ENCODE measurements around the gene RBM23. TPM values are rescaled to one million over a fixed set of nuclear protein-coding genes. Genes with fewer than 3 reads are reported as not detected.

Gene RBM23
- total and polyA plus RNA-seq, 9 of the 15 experiments (the other 6 are each of a cell fraction or from before 2014, with no cell fraction given) = 46.0 to 102 (median 58.5) TPM

DNA sequence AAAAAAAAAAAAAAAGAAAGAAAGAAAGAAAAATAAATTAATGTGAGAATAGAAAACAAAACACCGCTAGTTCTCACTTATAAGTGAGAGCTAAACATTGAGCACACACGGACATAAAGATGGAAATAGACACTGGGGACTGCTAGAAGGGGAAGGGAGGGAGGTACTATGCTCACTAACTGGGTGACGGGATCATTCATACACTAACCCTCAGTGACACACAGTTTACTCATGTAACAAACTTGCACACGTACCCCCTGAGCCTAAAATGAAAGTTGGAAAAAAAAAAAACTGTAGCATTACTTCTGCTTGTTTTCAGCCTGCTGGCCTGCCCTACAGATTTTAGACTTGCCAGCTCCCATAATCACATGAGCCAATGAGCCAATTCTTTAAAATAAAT lies 20.7 kb upstream of the RBM23 start (continued):
- TF ChIP-seq, protein P1, sequence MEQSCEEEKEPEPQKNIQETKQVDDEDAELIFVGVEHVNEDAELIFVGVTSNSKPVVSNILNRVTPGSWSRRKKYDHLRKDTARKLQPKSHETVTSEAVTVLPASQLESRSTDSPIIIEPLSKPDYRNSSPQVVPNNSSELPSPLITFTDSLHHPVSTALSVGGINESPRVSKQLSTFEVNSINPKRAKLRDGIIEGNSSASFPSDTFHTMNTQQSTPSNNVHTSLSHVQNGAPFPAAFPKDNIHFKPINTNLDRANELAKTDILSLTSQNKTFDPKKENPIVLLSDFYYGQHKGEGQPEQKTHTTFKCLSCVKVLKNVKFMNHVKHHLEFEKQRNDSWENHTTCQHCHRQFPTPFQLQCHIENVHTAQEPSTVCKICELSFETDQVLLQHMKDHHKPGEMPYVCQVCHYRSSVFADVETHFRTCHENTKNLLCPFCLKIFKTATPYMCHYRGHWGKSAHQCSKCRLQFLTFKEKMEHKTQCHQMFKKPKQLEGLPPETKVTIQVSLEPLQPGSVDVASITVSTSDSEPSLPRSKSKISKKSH (CRISPR knock-in tag; IDR thresholded peaks at IDR 0.05) = no peak
- TF ChIP-seq TCFL5 (CRISPR knock-in tag; conservative IDR thresholded peaks at IDR 0.05) (no peak), HDAC2 (IDR thresholded peaks at IDR 0.05) (no peak)
- TF ChIP-seq, protein P2, sequence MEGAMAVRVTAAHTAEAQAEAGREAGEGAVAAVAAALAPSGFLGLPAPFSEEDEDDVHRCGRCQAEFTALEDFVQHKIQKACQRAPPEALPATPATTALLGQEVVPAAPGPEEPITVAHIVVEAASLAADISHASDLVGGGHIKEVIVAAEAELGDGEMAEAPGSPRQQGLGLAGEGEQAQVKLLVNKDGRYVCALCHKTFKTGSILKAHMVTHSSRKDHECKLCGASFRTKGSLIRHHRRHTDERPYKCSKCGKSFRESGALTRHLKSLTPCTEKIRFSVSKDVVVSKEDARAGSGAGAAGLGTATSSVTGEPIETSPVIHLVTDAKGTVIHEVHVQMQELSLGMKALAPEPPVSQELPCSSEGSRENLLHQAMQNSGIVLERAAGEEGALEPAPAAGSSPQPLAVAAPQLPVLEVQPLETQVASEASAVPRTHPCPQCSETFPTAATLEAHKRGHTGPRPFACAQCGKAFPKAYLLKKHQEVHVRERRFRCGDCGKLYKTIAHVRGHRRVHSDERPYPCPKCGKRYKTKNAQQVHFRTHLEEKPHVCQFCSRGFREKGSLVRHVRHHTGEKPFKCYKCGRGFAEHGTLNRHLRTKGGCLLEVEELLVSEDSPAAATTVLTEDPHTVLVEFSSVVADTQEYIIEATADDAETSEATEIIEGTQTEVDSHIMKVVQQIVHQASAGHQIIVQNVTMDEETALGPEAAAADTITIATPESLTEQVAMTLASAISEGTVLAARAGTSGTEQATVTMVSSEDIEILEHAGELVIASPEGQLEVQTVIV (CRISPR knock-in tag; IDR thresholded peaks at IDR 0.05; ENCODE audit: borderline replicate concordance) = no peak
- TF ChIP-seq, protein P3, sequence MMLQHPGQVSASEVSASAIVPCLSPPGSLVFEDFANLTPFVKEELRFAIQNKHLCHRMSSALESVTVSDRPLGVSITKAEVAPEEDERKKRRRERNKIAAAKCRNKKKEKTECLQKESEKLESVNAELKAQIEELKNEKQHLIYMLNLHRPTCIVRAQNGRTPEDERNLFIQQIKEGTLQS (IDR thresholded peaks at IDR 0.05) = no peak
- TF ChIP-seq, protein P3 (CRISPR knock-in tag; conservative IDR thresholded peaks at IDR 0.05) = no peak

All from K562 (cell line).